SKM-1 treated with dmso at 0.1 percent for 144 hours (cell line): ENCODE results near the gene ASXL1.

Experiments
- DNase-seq: peaks from one replicate; lab custom pipeline; 2025; ENCODE audit not compliant: unreplicated experiment; lab: John Stamatoyannopoulos, UW

ASXL1 gene

DNA sequence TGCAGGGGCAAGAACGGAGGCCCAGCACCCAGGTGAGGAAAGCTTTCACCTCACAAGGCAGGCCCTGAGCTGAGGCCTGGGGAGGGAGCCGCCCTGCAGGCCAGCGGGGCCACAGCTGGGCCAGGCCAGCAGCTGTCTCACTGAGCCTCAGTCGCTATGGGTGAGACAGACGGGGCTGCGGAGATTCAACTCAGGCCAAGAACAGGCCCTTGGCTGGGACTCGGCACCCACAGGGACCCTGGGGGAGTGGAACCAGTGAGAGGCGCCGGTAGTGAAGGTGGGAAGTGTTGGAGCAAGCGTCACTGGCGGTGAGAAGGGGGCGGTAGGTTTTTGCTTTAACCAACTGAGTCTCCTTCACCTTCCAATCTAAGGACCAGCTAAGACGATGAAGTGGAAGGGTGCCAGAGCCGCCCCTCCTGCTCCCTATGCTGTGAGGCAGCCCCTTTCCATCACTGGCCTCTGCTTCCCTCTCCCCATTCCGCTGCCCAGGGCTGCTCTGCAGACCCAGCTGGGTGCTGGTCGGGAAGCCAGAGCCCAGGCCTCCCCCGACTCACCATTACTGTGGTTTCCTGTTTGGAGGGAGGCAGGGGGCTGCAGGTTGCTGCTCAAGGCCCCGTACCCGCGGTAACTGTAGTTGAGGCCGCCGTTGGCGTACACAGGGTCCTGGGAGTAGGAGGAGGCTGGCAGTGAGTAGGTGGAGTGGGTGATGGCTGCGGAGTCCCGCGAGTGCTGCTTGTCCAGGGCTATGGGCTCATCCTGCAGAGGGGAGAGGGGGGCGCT, 93.7 kb downstream of the ASXL1 start:
- no peak for DNase-seq

DNA sequence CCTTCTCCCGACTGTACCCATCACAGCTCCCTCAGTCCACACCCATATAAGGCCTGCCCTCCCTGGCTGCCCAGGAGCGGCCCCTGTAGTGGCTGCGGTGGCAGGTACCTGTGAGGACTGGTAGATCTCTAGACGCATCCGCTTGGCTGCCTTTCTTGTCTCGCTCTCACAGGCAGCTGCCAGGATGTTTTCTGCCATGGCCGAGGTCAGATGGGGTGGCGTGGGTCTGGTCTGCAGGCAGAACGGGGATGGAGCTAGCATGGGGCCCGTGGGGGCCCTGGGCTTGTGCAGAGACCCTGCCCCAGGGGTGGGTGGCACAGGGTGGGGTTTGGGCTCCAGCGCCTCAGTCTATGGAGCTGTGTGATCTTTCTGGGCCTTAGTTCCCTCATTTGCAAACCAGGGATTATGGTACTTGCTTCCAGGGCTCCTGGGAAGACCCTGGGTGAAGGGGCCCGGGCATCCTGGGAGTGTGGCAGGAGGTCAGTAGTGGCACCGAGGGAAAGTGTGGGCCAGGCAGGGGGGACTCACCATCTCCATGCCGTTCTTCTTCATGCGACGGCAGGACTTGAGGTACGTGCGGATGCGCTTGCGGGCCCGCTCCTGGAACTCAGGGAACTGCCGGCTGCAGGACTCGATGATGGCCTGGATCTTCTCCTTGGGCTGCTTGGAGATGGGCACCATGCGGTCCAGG, 94.8 kb downstream of the ASXL1 start:
- no peak for DNase-seq

DNA sequence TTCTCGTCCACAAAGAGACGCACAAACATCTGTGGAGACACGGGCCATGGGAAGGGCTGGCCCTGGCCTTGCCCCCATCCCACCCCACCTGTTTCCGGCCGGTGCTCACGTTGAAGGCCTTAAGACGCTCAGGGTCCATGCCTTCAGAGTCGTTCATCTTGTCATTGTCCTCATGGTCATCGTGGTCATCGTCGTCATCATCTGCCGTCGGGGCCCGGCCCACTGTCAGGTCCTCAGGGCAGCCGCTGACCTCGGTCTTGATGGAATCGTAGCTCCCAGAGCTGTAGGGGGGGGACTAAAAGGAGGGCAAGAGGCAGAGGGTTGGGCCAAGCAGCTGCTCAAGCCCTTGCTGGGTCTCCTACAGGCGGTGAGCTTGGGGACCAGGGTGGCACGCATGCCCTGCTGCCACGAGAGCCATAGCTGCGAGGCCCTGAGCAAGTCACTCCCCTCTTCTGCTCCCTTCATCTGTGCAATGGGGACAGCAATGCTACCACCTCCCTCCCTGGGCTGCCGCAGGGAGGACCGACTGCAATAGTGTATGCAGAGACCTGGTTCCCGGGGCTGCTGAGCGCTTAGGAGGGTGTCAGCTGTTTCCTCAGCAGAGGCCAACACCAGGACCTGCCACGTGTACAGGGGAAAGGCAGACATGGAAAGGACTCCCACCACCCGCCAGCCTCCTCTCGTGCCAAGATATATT, 95.5 kb downstream of the ASXL1 start:
- no peak for DNase-seq

DNA sequence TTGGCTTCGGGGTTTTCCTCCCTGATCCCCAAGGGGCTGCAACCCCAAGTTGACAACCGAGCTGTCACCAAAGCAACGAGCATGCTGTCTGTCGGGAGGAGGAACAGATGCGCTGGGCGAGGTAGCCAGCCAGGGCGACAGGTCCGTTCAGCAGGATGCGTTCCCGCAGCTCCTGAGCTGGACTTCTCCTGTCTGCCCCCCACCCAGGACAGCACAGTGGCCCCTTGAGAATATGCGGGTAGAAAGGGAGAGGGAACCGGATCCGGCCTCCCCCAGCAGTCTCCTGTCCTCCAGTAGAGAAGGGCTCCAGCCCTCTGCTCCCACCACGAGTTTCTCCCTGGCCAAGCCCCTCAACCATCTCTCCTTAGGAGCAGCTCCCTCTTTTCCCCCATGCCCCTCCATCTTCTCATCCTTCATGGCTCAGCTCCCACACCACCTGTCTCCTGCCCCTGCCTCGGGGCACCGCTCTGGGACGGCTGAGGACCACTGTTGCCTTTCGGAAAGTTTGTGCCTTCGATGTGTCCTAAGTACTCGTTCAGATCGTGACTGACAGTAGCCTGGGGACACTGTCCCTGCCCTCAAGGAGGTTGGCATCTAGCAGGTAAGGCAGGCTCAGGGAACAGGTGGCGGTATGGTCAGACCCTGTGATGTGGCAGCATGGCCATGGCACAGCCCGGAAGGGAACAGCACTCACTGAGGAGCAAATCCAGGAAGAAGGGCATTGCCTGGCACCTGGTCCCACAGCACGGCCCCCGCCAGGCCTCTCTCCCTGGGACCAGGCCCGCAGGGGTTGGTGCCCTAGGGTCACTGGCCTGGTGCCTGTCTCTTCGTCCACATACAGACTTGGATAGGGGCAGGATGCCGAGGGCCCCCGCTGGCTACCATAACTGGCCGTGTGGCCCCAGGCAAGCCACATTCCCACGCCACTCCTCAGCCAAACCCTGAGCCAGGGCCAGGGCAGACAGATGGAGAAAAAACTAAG, 96.3 kb downstream of the ASXL1 start:
- DNase-seq, result no peak

DNA sequence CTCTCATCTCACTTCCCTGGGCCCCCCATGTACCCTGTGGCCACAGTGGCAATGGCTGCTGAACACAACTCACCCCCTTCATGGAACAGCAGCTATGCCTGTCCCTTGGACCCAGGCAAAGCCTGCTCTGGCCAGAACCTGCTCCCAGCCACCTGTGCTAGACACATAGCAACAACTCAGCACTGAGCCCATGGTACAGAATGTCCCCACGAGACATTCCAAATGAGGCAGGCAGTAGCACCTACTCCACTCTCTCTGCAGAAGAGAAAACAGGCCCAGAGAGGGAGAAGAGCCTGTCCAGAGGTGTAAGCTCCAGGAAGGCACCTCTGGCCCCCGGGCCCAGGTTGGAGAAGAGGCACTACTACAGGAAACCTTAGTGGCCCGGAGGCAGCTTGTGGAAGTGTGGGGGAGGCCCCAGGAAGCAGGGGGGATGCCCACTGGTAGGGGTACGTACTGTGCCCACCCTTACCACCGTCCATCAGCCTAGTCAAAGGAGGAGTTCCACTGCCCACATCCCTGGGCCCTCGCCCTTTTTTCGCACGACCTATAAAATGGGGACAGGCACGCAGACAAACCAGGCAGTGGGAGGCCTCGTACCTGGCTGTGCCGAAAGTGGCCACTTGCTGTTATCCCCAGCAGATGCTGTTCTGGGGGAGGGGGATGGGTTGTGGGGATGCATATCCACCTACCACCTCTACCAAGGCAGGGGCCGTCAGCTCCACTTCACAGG, 97.2 kb downstream of the ASXL1 start:
- no peak for DNase-seq

DNA sequence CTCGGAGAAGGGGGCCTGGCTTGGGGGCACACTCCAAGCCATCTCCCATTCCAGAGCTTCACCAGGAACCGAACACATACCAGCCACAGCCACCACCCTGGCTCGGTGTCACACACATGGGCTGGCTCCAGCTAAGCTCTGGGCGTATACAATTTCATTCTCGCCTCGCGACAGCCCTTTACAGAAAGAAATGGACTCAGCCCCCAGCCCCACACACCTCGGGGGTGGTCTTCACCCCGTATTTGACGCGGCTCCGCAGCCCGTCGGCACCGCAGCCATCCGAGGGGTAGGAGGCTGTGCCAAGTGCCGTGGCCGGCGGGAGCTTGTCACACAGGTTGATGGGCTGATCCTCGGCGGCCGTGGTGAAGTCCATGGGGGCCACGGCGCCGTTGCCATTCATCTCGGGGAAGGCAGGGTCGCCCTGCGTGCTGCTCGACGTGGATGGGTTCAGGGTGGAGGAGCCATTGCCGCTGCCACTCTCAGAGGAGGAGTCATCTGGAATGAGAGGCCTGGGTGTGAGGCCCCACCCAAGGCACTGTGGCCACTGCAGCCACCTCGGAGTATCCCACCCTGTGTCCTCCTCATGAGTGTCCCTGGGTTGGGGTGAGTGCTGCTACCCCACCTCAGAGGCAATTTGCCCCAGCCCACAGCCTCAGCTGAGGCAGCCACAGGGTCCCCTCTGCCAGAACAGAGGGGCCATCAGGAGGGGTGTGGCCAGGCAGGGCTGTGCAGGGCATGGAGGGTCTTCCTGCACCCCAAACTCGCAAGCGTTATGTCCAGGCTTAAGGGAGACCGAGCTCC, 98.0 kb downstream of the ASXL1 start:
- DNase-seq, result no peak

DNA sequence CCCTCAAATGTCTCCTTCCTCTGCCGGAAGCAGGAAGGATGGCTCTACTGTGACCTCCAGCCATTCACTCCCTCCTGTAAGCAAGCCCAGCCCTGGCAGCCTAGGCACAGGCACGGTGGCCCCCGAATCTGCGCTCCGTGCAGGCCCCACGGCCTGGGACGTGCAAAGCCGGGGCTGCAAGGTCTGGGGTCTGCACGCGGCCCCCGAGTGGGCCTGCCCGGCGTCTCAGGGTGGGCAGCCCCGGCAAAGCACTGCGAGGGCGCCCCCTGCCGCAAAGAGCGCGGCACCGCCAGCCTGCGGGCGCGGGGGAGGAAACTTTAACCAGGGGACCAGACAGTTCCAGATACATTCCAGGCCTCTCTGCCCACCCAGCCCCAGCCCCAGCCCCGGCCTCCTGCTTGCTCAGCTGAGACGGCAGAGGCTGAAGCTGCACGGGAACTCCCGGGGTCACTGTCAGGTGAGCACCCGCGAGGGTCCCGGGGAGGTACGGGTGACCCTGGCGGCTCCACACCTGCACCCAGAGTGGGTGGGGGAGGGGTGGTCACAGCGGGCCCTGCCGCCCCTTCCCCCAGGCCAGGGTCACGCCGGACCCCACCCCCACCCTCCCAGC, 98.8 kb downstream of the ASXL1 start:
- no peak for DNase-seq

DNA sequence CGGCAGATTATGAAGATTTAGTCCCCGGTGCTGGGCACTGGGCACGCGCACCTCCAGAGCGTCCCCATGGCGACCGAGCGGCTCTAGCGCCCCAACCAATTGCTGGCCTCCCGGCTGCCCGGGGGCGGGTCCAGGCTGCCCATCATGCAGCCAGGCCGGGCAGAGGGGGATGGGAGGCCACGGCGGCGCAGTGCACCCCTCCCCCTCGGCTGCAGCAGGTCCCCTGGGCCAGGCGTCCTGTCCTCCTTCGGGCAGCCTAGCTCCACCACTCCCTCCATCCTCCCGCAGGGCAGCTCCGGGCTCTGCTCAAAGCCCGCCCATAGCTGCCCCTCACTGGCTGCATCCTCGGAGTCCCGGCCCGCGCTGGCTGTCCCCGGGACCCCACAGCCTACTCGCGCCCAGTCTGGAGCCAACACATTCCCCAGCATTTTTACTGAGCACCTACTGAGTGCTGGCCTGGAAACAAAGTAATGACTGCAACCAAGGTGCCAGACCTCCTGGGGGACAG, 99.4 kb downstream of the ASXL1 start:
- DNase-seq, result no peak

DNA sequence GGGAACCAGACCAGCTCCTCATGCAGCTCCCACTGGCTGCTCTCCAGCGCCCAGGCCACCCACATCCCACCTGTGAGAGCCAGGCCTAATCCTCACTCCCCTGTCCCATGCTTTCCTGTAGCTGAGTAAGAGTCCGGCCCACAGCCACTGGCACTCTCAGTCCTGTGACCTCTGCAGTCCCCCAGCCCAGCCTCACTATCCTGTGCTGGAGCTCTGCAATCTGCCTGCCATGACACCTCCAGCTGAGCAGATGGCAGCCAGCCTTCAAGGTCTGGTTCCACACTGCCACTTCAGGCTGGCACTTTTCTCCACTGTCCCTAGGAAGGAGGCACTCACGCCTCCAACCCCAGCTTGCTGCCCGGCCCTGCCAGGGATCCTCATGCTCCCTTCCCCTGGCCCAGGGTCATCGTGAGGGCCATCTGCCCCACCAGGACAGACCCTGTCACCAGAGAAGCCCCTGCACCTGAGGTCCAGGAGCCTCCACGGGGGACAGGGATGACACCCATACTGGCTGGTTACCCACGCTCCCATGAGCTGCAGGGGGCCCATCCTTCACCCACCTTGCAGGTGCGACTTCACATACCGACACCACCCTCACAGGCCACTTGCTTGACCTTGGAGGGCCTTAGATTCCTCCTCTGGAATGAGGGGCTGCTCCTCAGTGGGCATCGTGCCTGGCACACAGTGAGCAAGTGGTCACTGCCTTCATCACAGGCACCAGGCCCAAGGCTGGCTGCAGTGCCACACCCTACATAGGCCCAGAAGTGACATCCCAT, 100.1 kb downstream of the ASXL1 start:
- no peak for DNase-seq

DNA sequence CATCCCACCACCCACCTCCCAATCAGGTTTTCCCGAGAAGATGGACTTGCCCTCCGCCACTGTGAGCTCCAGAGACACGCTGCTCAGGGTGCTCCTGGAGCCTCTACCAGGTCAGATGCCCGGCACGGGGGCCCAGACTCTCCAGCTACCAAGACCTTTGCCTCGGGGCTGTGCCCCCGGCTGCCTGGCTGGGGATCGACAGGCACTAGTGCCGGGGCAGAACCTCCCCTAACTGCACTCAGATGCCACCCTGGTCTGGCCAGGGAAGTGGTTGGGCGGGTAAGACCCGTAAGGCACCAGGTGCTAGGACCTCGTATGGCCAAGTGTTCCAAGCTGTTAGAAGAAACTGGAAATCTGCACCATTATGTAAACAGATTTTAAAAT, 100.7 kb downstream of the ASXL1 start:
- no peak for DNase-seq

DNA sequence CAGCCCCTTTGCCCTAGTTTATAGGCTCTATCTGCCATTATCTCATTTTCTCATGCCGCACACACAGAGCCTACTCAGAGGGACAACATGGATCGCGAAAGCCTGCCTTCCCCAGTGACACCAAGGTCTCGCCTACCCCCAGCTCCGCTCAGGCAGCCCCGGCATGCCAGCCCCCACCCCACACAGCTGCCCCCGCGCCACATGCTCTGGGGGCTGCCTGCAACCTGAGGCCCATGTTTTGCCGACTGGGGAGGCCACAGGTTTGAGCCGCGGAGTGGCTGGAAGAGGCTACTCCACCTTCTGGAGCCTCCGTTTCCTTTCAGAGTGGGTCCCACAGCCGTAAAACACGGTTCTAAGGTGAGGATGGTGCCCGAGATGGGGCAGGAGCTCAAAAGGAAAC, 102.1 kb downstream of the ASXL1 start:
- DNase-seq, result no peak

DNA sequence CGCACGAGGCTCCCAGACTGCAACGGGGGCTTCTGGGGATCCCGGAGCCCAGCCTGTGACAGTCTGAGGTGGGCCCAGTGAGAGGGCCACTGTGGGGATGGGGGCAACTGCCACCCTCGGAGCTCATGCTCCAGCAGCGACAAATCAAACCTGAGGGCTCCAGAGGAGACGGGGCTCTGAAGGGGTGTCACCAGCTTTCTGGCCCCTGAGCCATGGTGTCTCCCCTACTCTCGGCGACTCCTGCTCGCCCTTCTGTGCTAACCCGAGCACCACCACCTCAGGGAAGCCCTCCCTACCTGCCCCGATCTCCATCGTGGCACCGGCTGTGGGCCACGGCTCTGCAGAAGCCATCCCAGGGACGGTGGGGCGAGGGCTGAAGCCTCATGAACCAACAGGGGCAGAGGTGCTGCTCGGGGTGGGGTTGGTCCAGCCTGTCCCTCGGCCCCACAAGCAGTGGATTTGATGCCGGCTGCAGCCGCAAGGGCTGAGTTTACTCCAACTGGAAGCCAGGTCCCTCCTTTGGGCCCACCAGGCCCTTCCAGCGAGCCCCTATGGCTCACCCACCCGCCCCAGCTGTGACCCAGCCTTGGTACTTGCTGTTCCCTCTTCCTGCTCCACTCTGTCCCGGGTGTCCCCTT, 102.7 kb downstream of the ASXL1 start:
- no peak for DNase-seq

DNA sequence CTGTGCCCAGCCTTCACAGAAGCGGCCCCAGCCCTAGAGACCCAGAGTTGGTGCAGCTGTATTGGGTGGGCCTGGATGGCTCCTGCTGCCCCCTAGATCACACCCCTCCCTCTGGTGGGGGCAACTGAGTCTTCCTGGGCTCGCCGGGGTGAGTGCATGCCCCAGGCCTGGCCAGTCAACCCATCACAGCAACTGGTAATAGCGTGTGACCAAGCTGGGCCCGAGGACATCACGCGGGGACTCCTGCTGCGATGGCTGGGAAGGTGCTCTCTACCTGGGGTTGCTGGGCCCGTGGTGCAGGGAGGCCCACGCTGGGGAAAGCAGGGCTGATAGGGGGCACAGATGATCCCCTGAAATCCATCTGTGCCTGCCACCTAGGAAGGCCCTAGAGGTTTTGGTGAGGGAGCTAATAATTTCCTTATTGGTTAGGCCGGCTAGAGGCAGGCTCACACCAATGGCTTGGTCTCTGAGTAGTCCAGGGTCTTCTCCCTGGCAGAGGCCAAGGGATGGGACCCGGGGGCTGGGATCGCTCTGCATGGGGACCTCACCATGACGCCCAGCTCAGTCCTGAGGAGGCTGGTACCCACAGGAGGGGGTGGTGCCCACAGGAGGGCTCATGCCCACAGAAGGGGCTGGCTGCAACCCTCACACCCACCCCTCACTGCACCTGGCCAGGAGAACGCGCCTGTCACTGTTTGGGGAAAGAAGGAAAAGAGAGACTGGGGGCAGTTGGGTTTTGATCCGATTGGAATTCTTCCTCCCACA, 103.9 kb downstream of the ASXL1 start:
- no peak for DNase-seq

DNA sequence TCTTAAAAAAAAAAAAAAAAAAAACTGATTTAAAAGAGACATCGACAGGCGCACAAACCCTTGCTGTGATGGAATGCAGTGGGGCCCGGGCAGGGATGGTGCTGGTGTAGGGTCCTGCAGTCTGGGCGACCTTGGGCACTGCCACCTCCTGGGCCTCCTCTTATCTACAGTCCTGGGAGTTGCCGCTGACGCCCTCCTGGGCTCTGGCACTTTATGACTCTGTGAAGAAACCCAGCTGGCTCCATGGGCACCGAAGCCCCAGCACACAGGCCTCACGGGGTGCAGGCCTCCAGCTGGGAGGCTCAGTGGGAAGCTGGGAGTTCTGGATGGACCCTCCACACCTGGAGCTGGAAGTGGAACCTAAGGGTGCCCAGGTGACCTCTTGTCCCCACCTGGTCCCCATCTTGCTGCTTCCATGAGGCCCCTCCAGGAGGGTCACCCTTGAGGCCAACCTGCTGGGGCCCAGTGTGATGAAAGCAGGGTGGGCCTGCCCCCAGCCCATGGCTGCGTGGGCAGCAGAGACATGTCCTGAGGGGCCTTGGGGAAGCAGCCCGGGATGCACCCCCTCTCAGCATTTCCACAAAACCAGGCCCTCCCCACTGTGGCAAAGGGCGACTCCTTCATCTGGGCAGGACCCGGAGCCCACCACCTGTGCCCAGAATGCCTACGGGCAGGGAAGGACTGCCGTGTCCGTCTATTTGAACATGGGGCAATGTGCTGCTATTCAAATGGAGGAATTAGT, 104.9 kb downstream of the ASXL1 start:
- DNase-seq, result no peak

DNA sequence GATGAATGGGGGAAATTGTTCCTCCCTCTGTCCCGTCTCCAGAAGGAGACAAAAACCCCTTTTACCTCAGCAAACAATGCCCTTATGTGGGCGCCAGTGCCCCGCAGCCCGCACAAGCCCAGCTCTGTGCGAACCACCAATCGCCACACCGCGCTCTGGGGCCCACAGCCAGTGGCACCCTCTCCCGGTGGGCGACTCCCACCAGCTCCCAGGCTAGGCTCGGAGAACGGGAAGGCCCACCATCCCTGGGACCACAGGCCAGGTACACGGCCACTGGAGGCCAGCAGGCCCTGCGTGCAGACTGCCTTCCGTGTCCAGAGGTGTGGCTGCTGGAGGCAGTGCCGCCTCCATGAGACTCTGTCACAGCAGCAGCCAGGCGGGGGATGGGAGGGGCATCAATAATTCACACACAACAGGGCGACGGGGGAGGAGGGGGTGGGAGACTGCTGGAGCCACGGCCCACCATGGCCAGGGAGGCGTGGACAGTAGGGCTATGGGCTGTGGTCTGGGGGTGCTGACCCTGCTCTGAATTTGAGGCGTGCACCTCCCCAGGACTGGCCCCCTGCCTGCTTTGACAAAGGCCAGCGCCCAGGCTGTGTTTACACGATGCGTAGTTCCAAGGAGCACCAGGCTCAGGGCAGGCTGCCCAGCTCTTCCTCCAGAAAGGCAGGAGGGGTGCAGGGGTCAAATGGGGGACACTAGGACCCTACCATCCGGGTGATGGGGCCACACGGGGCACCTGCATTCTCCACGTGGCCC, 105.7 kb downstream of the ASXL1 start:
- DNase-seq, result no peak
